Breast epithelium (tissue), 4 donors: ENCODE results near the gene TSHZ3. TPM values are rescaled to one million over a fixed set of nuclear protein-coding genes. Genes with fewer than 3 reads are reported as not detected.

Experiments used
- DNase-seq, 2 donors: peaks; one replicate each; pipeline ENCODE4 v3.0.0-alpha.2; 2019; ENCODE audit warnings: low spot score in 2 of 2
- H3K27ac ChIP-seq, 2 donors: fragments of 200-600 bp; sonication (generic) in 1 of 2; one replicate each; pipeline ENCODE4 v1.5.1; 2016 to 2019; ENCODE audit warnings: mild to moderate bottlenecking in 1 of 2
- H3K27me3 ChIP-seq, 2 donors: fragments of 200-600 bp; sonication (generic) in 1 of 2; one replicate each; pipeline versions ENCODE4 v1.5.1 to v1.6.0; 2017 to 2019; ENCODE audit warnings: control low read depth in 1 of 2, mild to moderate bottlenecking in 1 of 2
- H3K36me3 ChIP-seq: fragments of 200-600 bp; one replicate; pipeline ENCODE4 v1.5.1; 2019
- H3K4me1 ChIP-seq, 2 donors: fragments of 200-600 bp; sonication (generic); one replicate each; pipeline ENCODE4 v1.5.1; 2016 to 2019; ENCODE audit warnings: control low read depth in 1 of 2
- H3K4me3 ChIP-seq, 3 donors: fragments of 200-600 bp; sonication (generic); 1 replicate in 2 of 3; 2 replicates in 1 of 3; pipeline ENCODE4 v1.5.1; 2016 to 2019; ENCODE audit warnings: mild to moderate bottlenecking in 3 of 3, moderate library complexity in 2 of 3
- H3K9me3 ChIP-seq, 2 donors: fragments of 200-600 bp; sonication (generic) in 1 of 2; one replicate each; pipeline ENCODE4 v1.5.1; 2016 to 2019; ENCODE audit warnings: control low read depth in 1 of 2
- CTCF ChIP-seq, 3 donors: fragments of 450-650 bp; IDR thresholded peaks; one replicate each; pipeline ENCODE4 v1.5.1; 2016 to 2017; ENCODE audit warnings: antibody characterized with exemption in 3 of 3, mild to moderate bottlenecking in 3 of 3, moderate library complexity in 3 of 3
- POLR2A ChIP-seq: fragments of 450-650 bp; IDR thresholded peaks from one replicate; pipeline ENCODE4 v1.6.1; 2016; ENCODE audit warnings: antibody characterized with exemption, mild to moderate bottlenecking, moderate library complexity
- POLR2AphosphoS5 ChIP-seq, 3 donors: sonication (generic); formaldehyde crosslinking; IDR thresholded peaks; one replicate each; pipeline ENCODE4 v1.6.1; 2017; ENCODE audit warnings: antibody characterized with exemption in 3 of 3
- intact Hi-C: fragments of 100-400 bp; cut with DNase I; formaldehyde crosslinking; loops from one replicate; pipeline ENCODE4 v1.15.1; 2023; ENCODE audit warnings: low total_unique reads
- total RNA-seq, 3 donors: library from RNA; depleted of rRNA; stranded (reverse); fragments of >200 nt; gene quantifications; one replicate each; pipeline ENCODE4 v1.1.0, GENCODE V29; 2016

Gene TSHZ3
- total RNA-seq, 3 donors from 2014 or later: 3.7 to 9.8 (median 8.3) TPM

GRCh38 chr19:31254611-31255010 is 94.6 kb downstream of the TSHZ3 start:
- Histone ChIP-seq H3K36me3 (no peaks in the 10 kb centered on the region), H3K27ac (no peak overlapping the region), H3K4me1 (no peaks in the 10 kb centered on the region), H3K4me3 (no peak overlapping the region), H3K27me3 (no peaks in the 10 kb centered on the region), H3K9me3 (no peaks in the 10 kb centered on the region)
- no peak for TF ChIP-seq POLR2AphosphoS5 (IDR thresholded peaks at IDR 0.05)
- TF ChIP-seq CTCF (IDR thresholded peaks at IDR 0.05): no peak
- no peak for TF ChIP-seq POLR2A
- intact Hi-C loops: no loop called here
- no peak for DNase-seq

- TF ChIP-seq POLR2A (no peak), POLR2AphosphoS5 (IDR thresholded peaks at IDR 0.05) (no peak), CTCF (IDR thresholded peaks at IDR 0.05) (no peak)
- no peaks in the 10 kb centered on the region for H3K4me1 ChIP-seq
- H3K4me3 ChIP-seq: no peak overlapping the region
- intact Hi-C loops: no loop called here
- H3K27me3 ChIP-seq: no peaks in the 10 kb centered on the region
- no peaks in the 10 kb centered on the region for H3K36me3 ChIP-seq
- no peak overlapping the region for H3K27ac ChIP-seq
- no peaks in the 10 kb centered on the region for H3K9me3 ChIP-seq
- DNase-seq: no peak
These were observed 95.1 kb downstream of the TSHZ3 start for GRCh38 chr19:31254180-31254551.

- DNase-seq: no peak
- intact Hi-C loops: no loop called here
- Histone ChIP-seq H3K27me3 (no peaks in the 10 kb centered on the region), H3K27ac (no peak overlapping the region), H3K4me3 (no peak overlapping the region), H3K9me3 (no peaks in the 10 kb centered on the region), H3K36me3 (no peaks in the 10 kb centered on the region), H3K4me1 (no peaks in the 10 kb centered on the region)
- TF ChIP-seq POLR2AphosphoS5 (IDR thresholded peaks at IDR 0.05): no peak
- no peak for TF ChIP-seq CTCF (IDR thresholded peaks at IDR 0.05)
- TF ChIP-seq POLR2A: no peak
These were observed 95.6 kb downstream of the TSHZ3 start for GRCh38 chr19:31253526-31254179.

GRCh38 chr19:31252441-31252840 is 96.8 kb downstream of the TSHZ3 start:
- Histone ChIP-seq H3K36me3 (no peaks in the 10 kb centered on the region), H3K27me3 (no peaks in the 10 kb centered on the region), H3K9me3 (no peaks in the 10 kb centered on the region), H3K4me3 (no peak overlapping the region), H3K4me1 (no peaks in the 10 kb centered on the region), H3K27ac (no peak overlapping the region)
- DNase-seq: no peak
- TF ChIP-seq CTCF (IDR thresholded peaks at IDR 0.05) (no peak), POLR2AphosphoS5 (IDR thresholded peaks at IDR 0.05) (no peak), POLR2A (no peak)
- intact Hi-C loops: no loop called here

- no peaks in the 10 kb centered on the region for H3K36me3 ChIP-seq
- DNase-seq: no peak
- intact Hi-C loops: loop anchor here (10.0 kb wide), 1 partner anchor 114 kb away; no protein-coding TSS in a partner anchor
- no peaks in the 10 kb centered on the region for H3K4me1 ChIP-seq
- no peaks in the 10 kb centered on the region for H3K27me3 ChIP-seq
- H3K4me3 ChIP-seq: no peak overlapping the region
- TF ChIP-seq POLR2A: no peak
- TF ChIP-seq CTCF (IDR thresholded peaks at IDR 0.05): no peak
- TF ChIP-seq POLR2AphosphoS5 (IDR thresholded peaks at IDR 0.05): no peak
- H3K27ac ChIP-seq: no peak overlapping the region
- no peaks in the 10 kb centered on the region for H3K9me3 ChIP-seq
These were observed 100.0 kb downstream of the TSHZ3 start for GRCh38 chr19:31249217-31249616.
